ENCODE measurements around the gene HTT-AS.
"Not testable (repeated sequence)": the region's sequence is repeated elsewhere in the genome, so short reads cannot be mapped to it uniquely, and the experiment has no call there.

The HTT-AS gene

GRCh38 chr4:3074078-3074845 is at the start of gene HTT-AS, which contains the start of gene HTT:
Gene HTT-AS (minus strand): TSS chr4:3074538.
Gene HTT (plus strand): TSS chr4:3074681. CDS start chr4:3074826, 145 bp downstream.
- DNase-seq: peak; percentile 98

GRCh38 chr4:3123181-3123671 is 48.9 kb upstream of the HTT-AS start:
- DNase-seq: no peak

GRCh38 chr4:3122081-3122563 is 47.8 kb upstream of the HTT-AS start:
- peak; percentile 25 for DNase-seq

- no peak for DNase-seq
Measured at GRCh38 chr4:3121596-3121995, 47.3 kb upstream of the HTT-AS start.

GRCh38 chr4:3121110-3121509 is 46.8 kb upstream of the HTT-AS start:
- DNase-seq: no peak

- no peak for DNase-seq
Measured at GRCh38 chr4:3119464-3119863, 45.1 kb upstream of the HTT-AS start.

- no peak for DNase-seq
Measured at GRCh38 chr4:3118312-3118711, 44.0 kb upstream of the HTT-AS start.

- no peak for DNase-seq
Measured at GRCh38 chr4:3116955-3117354, 42.6 kb upstream of the HTT-AS start.

GRCh38 chr4:3115637-3116270 is 41.4 kb upstream of the HTT-AS start:
- no peak for DNase-seq

- DNase-seq: no peak
Measured at GRCh38 chr4:3114377-3114776, 40.0 kb upstream of the HTT-AS start.

- DNase-seq: no peak
Measured at GRCh38 chr4:3112609-3113469, 38.5 kb upstream of the HTT-AS start.

- no peak for DNase-seq
Measured at GRCh38 chr4:3112201-3112600, 37.9 kb upstream of the HTT-AS start.

- no peak for DNase-seq
Measured at GRCh38 chr4:3111461-3111860, 37.1 kb upstream of the HTT-AS start.

- DNase-seq: no peak
Measured at GRCh38 chr4:3108211-3108610, 33.9 kb upstream of the HTT-AS start.

GRCh38 chr4:3107691-3108121 is 33.4 kb upstream of the HTT-AS start:
- no peak for DNase-seq

GRCh38 chr4:3107271-3107670 is 32.9 kb upstream of the HTT-AS start:
- DNase-seq: no peak

- peak; percentile 83 for DNase-seq
Measured at GRCh38 chr4:3106339-3107186, 32.2 kb upstream of the HTT-AS start.

GRCh38 chr4:3098346-3098745 is 24.0 kb upstream of the HTT-AS start:
- no peak for DNase-seq

- no peak for DNase-seq
Measured at GRCh38 chr4:3096202-3096601, 21.9 kb upstream of the HTT-AS start.

- not testable (repeated sequence) for DNase-seq
Measured at GRCh38 chr4:3094701-3095100, 20.4 kb upstream of the HTT-AS start.

- no peak for DNase-seq
Measured at GRCh38 chr4:3091464-3091863, 17.1 kb upstream of the HTT-AS start.
